B cell (primary cell): ENCODE results near the gene GPR108.

Experiments
- CTCF ChIP-seq: fragments of 200-600 bp; IDR thresholded peaks from one replicate; pipeline ENCODE4 v1.8.0; 2022; ENCODE audit warnings: antibody characterized with exemption, mild to moderate bottlenecking
- EZH2 ChIP-seq: IDR thresholded peaks from 2 replicates; pipeline ENCODE4 v1.6.1; 2012; ENCODE audit warnings: borderline replicate concordance, low read depth, mild to moderate bottlenecking, moderate library complexity, low read length; ENCODE audit not compliant: insufficient read depth, poor library complexity, severe bottlenecking

- TF ChIP-seq CTCF (no peak), EZH2 (no peak)
These were observed 6.5 kb upstream of the GPR108 start for GRCh38 chr19:6743714-6744380.
